CD8-positive, alpha-beta memory T cell (primary cell): ENCODE results near the gene EGFR. TPM values are rescaled to one million over a fixed set of nuclear protein-coding genes. Genes with fewer than 3 reads are reported as not detected.
"Not testable (repeated sequence)": the region's sequence is repeated elsewhere in the genome, so short reads cannot be mapped to it uniquely, and the experiment has no call there.

Experiments used
- CTCF ChIA-PET: fragments of 350-600 bp; sonication (Branson Sonifier 250); formaldehyde crosslinking; loops from one replicate; lab custom pipeline; 2021; ENCODE audit warnings: antibody characterized with exemption; lab: Charles Lee
- POLR2A ChIA-PET: fragments of 350-600 bp; sonication (Branson Sonifier 250); formaldehyde crosslinking; loops from one replicate; lab custom pipeline; 2021; ENCODE audit warnings: antibody characterized with exemption; lab: Charles Lee
- DNase-seq, 5 donors: peaks; one replicate each; pipeline versions ENCODE4 v3.0.0 to v3.0.0-alpha.2; 2020 to 2022; ENCODE audit warnings: mixed read lengths in 1 of 5
- H3K27ac ChIP-seq: one replicate; pipeline ENCODE4 v1.7.0; 2013; ENCODE audit warnings: low read depth, mild to moderate bottlenecking, low read length, moderate library complexity
- H3K27me3 ChIP-seq: 2 replicates; pipeline ENCODE4 v1.7.0; 2013; ENCODE audit warnings: low read length, mild to moderate bottlenecking; ENCODE audit not compliant: insufficient read depth, poor library complexity, severe bottlenecking
- H3K36me3 ChIP-seq: 2 replicates; pipeline ENCODE4 v1.7.0; 2013; ENCODE audit warnings: mild to moderate bottlenecking, low read length, moderate library complexity; ENCODE audit not compliant: insufficient read depth
- H3K4me1 ChIP-seq: 2 replicates; pipeline ENCODE4 v1.7.0; 2013; ENCODE audit warnings: mild to moderate bottlenecking, low read length, moderate library complexity; ENCODE audit not compliant: insufficient read depth
- H3K4me3 ChIP-seq: 2 replicates; pipeline ENCODE4 v1.7.0; 2013; ENCODE audit warnings: mild to moderate bottlenecking, low read length
- H3K9me3 ChIP-seq: 2 replicates; pipeline ENCODE4 v1.7.0; 2013; ENCODE audit warnings: mild to moderate bottlenecking, low read length
- H3K27ac Mint-ChIP-seq, 8 donors: one replicate each; pipeline ENCODE4 v1.8.0; 2020 to 2021; ENCODE audit warnings: mixed read lengths in 8 of 8, mild to moderate bottlenecking in 6 of 8, inconsistent platforms in 3 of 8, moderate library complexity in 3 of 8
- H3K27me3 Mint-ChIP-seq, 2 donors: one replicate each; pipeline ENCODE4 v1.8.0; 2020 to 2021; ENCODE audit warnings: mixed read lengths in 2 of 2, mild to moderate bottlenecking in 1 of 2, moderate library complexity in 1 of 2
- H3K36me3 Mint-ChIP-seq, 3 donors: one replicate each; pipeline ENCODE4 v1.8.0; 2020 to 2021; ENCODE audit warnings: mixed read lengths in 3 of 3, inconsistent platforms in 1 of 3, mild to moderate bottlenecking in 1 of 3
- H3K4me1 Mint-ChIP-seq, 3 donors: one replicate each; pipeline ENCODE4 v1.8.0; 2020 to 2021; ENCODE audit warnings: mixed read lengths in 3 of 3, inconsistent platforms in 1 of 3, mild to moderate bottlenecking in 1 of 3
- H3K4me3 Mint-ChIP-seq, 7 donors: one replicate each; pipeline ENCODE4 v1.8.0; 2020 to 2021; ENCODE audit warnings: mixed read lengths in 7 of 7, mild to moderate bottlenecking in 6 of 7, moderate library complexity in 4 of 7, inconsistent platforms in 2 of 7
- H3K9me3 Mint-ChIP-seq, 5 donors: one replicate each; pipeline ENCODE4 v1.8.0; 2020 to 2022; ENCODE audit warnings: mixed read lengths in 5 of 5, mild to moderate bottlenecking in 3 of 5, moderate library complexity in 2 of 5, inconsistent platforms in 1 of 5
- polyA plus RNA-seq: library from polyadenylated mRNA; unstranded; fragments of 300-500 nt; fragmentation: Illumina TruSeq; gene quantifications from one replicate; pipeline ENCODE4 v1.2.3, GENCODE V29; 2021
- total RNA-seq, 2 experiments: library from RNA; stranded (reverse); gene quantifications; one replicate each; pipeline ENCODE4 v1.2.3, GENCODE V29; 2021

EGFR gene
- total and polyA plus RNA-seq, 3 experiments from 2014 or later = not detected

- CTCF ChIA-PET, H3K36me3 Mint-ChIP-seq, POLR2A ChIA-PET, H3K36me3 ChIP-seq, DNase-seq, H3K4me1 Mint-ChIP-seq, H3K27ac Mint-ChIP-seq, H3K4me3 ChIP-seq, H3K4me1 ChIP-seq, H3K4me3 Mint-ChIP-seq, H3K27ac ChIP-seq, H3K9me3 Mint-ChIP-seq, H3K9me3 ChIP-seq, H3K27me3 ChIP-seq: not testable (repeated sequence)
- peaks cover 7 to 14% of the 10 kb centered on the region in 2 donors for H3K27me3 Mint-ChIP-seq
Observed at GRCh38 chr7:55035410-55035809, 16.6 kb downstream of the EGFR start.

- no peaks in the 10 kb centered on the region for H3K36me3 ChIP-seq
- no peak overlapping the region for H3K4me3 ChIP-seq
- H3K9me3 ChIP-seq = no peaks in the 10 kb centered on the region
- no peak overlapping the region for H3K27ac ChIP-seq
- no peaks in the 10 kb centered on the region for H3K36me3 Mint-ChIP-seq
- no peak for DNase-seq
- POLR2A ChIA-PET = no interaction called here
- H3K9me3 Mint-ChIP-seq = peaks cover 0 to 5% (median 0%) of the 10 kb centered on the region in 5 donors
- no peaks in the 10 kb centered on the region for H3K4me1 Mint-ChIP-seq
- no peaks in the 10 kb centered on the region for H3K4me1 ChIP-seq
- H3K27me3 ChIP-seq = no peaks in the 10 kb centered on the region
- no peak overlapping the region for H3K27ac Mint-ChIP-seq
- H3K27me3 Mint-ChIP-seq = peaks cover 7 to 14% of the 10 kb centered on the region in 2 donors
- CTCF ChIA-PET = interaction anchor here (1.1 kb wide), 1 partner anchor 15 kb away, joined by 3 read pairs; no protein-coding TSS in a partner anchor
- H3K4me3 Mint-ChIP-seq = no peak overlapping the region
Observed at GRCh38 chr7:55036950-55037736, 18.3 kb downstream of the EGFR start.

- Mint-ChIP-seq H3K9me3 (no peaks in the 10 kb centered on the region), H3K4me1 (no peaks in the 10 kb centered on the region), H3K4me3 (no peak overlapping the region), H3K27ac (peak overlapping the region in 1 of 8 donors; percentile 54), H3K27me3 (peaks cover 0 to 4% of the 10 kb centered on the region in 2 donors), H3K36me3 (no peaks in the 10 kb centered on the region)
- Histone ChIP-seq H3K27me3 (no peaks in the 10 kb centered on the region), H3K36me3 (no peaks in the 10 kb centered on the region), H3K4me3 (no peak overlapping the region), H3K4me1 (no peaks in the 10 kb centered on the region), H3K9me3 (no peaks in the 10 kb centered on the region), H3K27ac (no peak overlapping the region)
- ChIA-PET CTCF (no interaction called here), POLR2A (no interaction called here)
- no peak for DNase-seq
Observed at GRCh38 chr7:55043691-55044370, 25.0 kb downstream of the EGFR start.

GRCh38 chr7:55044371-55044717 lies 25.5 kb downstream of the EGFR start:
- Mint-ChIP-seq H3K27me3 (peaks cover 0 to 2% of the 10 kb centered on the region in 2 donors), H3K4me3 (no peak overlapping the region), H3K27ac (no peak overlapping the region), H3K36me3 (no peaks in the 10 kb centered on the region), H3K4me1 (no peaks in the 10 kb centered on the region), H3K9me3 (no peaks in the 10 kb centered on the region)
- POLR2A ChIA-PET = no interaction called here
- no peak overlapping the region for H3K27ac ChIP-seq
- no peak for DNase-seq
- no peak overlapping the region for H3K4me3 ChIP-seq
- H3K9me3 ChIP-seq = no peaks in the 10 kb centered on the region
- no peaks in the 10 kb centered on the region for H3K36me3 ChIP-seq
- H3K4me1 ChIP-seq = no peaks in the 10 kb centered on the region
- CTCF ChIA-PET = no interaction called here
- H3K27me3 ChIP-seq = no peaks in the 10 kb centered on the region

GRCh38 chr7:55044791-55045190 lies 26.0 kb downstream of the EGFR start:
- no peak overlapping the region for H3K4me3 ChIP-seq

GRCh38 chr7:55046582-55047342 lies 27.9 kb downstream of the EGFR start:
- DNase-seq = no peak
- no peaks in the 10 kb centered on the region for H3K4me1 ChIP-seq
- H3K9me3 ChIP-seq = no peaks in the 10 kb centered on the region
- no peaks in the 10 kb centered on the region for H3K9me3 Mint-ChIP-seq
- no peaks in the 10 kb centered on the region for H3K36me3 ChIP-seq
- no peak overlapping the region for H3K4me3 ChIP-seq
- no peak overlapping the region for H3K4me3 Mint-ChIP-seq
- H3K36me3 Mint-ChIP-seq = no peaks in the 10 kb centered on the region
- H3K27me3 Mint-ChIP-seq = peaks cover 0 to 2% of the 10 kb centered on the region in 2 donors
- no peak overlapping the region for H3K27ac ChIP-seq
- no peaks in the 10 kb centered on the region for H3K4me1 Mint-ChIP-seq
- H3K27me3 ChIP-seq = no peaks in the 10 kb centered on the region
- ChIA-PET CTCF (no interaction called here), POLR2A (no interaction called here)
- H3K27ac Mint-ChIP-seq = no peak overlapping the region

More at GRCh38 chr7:55044791-55045190, 26.0 kb downstream of the EGFR start:
- H3K27me3 Mint-ChIP-seq = peaks cover 0 to 2% of the 10 kb centered on the region in 2 donors
- Histone ChIP-seq H3K4me1 (no peaks in the 10 kb centered on the region), H3K27ac (no peak overlapping the region), H3K36me3 (no peaks in the 10 kb centered on the region), H3K27me3 (no peaks in the 10 kb centered on the region), H3K9me3 (no peaks in the 10 kb centered on the region)
- H3K9me3 Mint-ChIP-seq = no peaks in the 10 kb centered on the region
- no peak for DNase-seq
- H3K4me1 Mint-ChIP-seq = no peaks in the 10 kb centered on the region
- CTCF ChIA-PET = no interaction called here
- no peak overlapping the region for H3K27ac Mint-ChIP-seq
- H3K4me3 Mint-ChIP-seq = no peak overlapping the region
- POLR2A ChIA-PET = no interaction called here
- H3K36me3 Mint-ChIP-seq = no peaks in the 10 kb centered on the region

GRCh38 chr7:55048221-55048859 lies 29.5 kb downstream of the EGFR start:
- H3K27me3 Mint-ChIP-seq = peaks cover 0 to 3% of the 10 kb centered on the region in 2 donors
- no peak for DNase-seq
- POLR2A ChIA-PET = no interaction called here
- no peaks in the 10 kb centered on the region for H3K4me1 ChIP-seq
- no peak overlapping the region for H3K27ac Mint-ChIP-seq
- no peaks in the 10 kb centered on the region for H3K9me3 ChIP-seq
- H3K4me3 Mint-ChIP-seq = no peak overlapping the region
- H3K27ac ChIP-seq = no peak overlapping the region
- no peaks in the 10 kb centered on the region for H3K36me3 Mint-ChIP-seq
- H3K27me3 ChIP-seq = no peaks in the 10 kb centered on the region
- no peak overlapping the region for H3K4me3 ChIP-seq
- CTCF ChIA-PET = no interaction called here
- no peaks in the 10 kb centered on the region for H3K9me3 Mint-ChIP-seq
- no peaks in the 10 kb centered on the region for H3K36me3 ChIP-seq
- H3K4me1 Mint-ChIP-seq = no peaks in the 10 kb centered on the region
